ENCODE results near the gene COG7.

The COG7 gene

GRCh38 chr16:23409522-23409921, 43.5 kb downstream of the COG7 start:
- no peak overlapping the region for H3K27ac ChIP-seq
- TF ChIP-seq ZFX (IDR thresholded peaks at IDR 0.05; ENCODE audit: borderline replicate concordance): no peak
- TF ChIP-seq CTCF (IDR thresholded peaks at IDR 0.05): no peak

- TF ChIP-seq ZFX (IDR thresholded peaks at IDR 0.05; ENCODE audit: borderline replicate concordance) (no peak), CTCF (IDR thresholded peaks at IDR 0.05) (no peak)
- H3K27ac ChIP-seq: no peak overlapping the region
These were observed 44.1 kb downstream of the COG7 start for GRCh38 chr16:23408823-23409298.

- TF ChIP-seq ZFX (IDR thresholded peaks at IDR 0.05; ENCODE audit: borderline replicate concordance) (no peak), CTCF (IDR thresholded peaks at IDR 0.05) (no peak)
- no peak overlapping the region for H3K27ac ChIP-seq
These were observed 44.7 kb downstream of the COG7 start for GRCh38 chr16:23408242-23408822.

GRCh38 chr16:23407436-23408127, 45.4 kb downstream of the COG7 start:
- H3K27ac ChIP-seq: no peak overlapping the region
- TF ChIP-seq ZFX (IDR thresholded peaks at IDR 0.05; ENCODE audit: borderline replicate concordance) (no peak), CTCF (IDR thresholded peaks at IDR 0.05) (no peak)

- no peak overlapping the region for H3K27ac ChIP-seq
- TF ChIP-seq ZFX (IDR thresholded peaks at IDR 0.05; ENCODE audit: borderline replicate concordance) (no peak), CTCF (IDR thresholded peaks at IDR 0.05) (no peak)
These were observed 46.3 kb downstream of the COG7 start for GRCh38 chr16:23406546-23407240.

- H3K27ac ChIP-seq: no peak overlapping the region
- TF ChIP-seq ZFX (IDR thresholded peaks at IDR 0.05; ENCODE audit: borderline replicate concordance): no peak
- no peak for TF ChIP-seq CTCF (IDR thresholded peaks at IDR 0.05)
These were observed 47.0 kb downstream of the COG7 start for GRCh38 chr16:23406024-23406423.

- TF ChIP-seq CTCF (IDR thresholded peaks at IDR 0.05) (no peak), ZFX (IDR thresholded peaks at IDR 0.05; ENCODE audit: borderline replicate concordance) (no peak)
- H3K27ac ChIP-seq: no peak overlapping the region
These were observed 49.4 kb downstream of the COG7 start for GRCh38 chr16:23403547-23403946.

All from 22Rv1 (cell line).